Measurements from ENCODE around the gene SMG6.
"Not testable (repeated sequence)": the region's sequence is repeated elsewhere in the genome, so short reads cannot be mapped to it uniquely, and the experiment has no call there.

SMG6 gene

GRCh38 chr17:2319051-2319450 lies 15.5 kb upstream of the SMG6 start (continued):
- TF ChIP-seq AEBP2 (tag by site-specific recombination; IDR thresholded peaks at IDR 0.05; ENCODE audit: borderline replicate concordance), result no peak
- no peak for TF ChIP-seq ZNF175 (tag by site-specific recombination; IDR thresholded peaks at IDR 0.05)

GRCh38 chr17:2317796-2318195 lies 14.2 kb upstream of the SMG6 start:
- H3K9me3 ChIP-seq (ENCODE audit: control insufficient read depth, insufficient read depth, low read depth, low read length), result no peaks in the 10 kb centered on the region
- H3K4me1 ChIP-seq (ENCODE audit: control insufficient read depth, insufficient read depth, low read length), result 0 out of 2 replicates have a peak, but pooled peaks cover 3% of the 10 kb centered on the region
- peaks cover 36% of the 10 kb centered on the region in 2 experiments for H3K36me3 ChIP-seq (ENCODE audit: control insufficient read depth in 2 of 2, insufficient read depth in 1 of 2, low read length in 2 of 2)
- TF ChIP-seq PRDM1 (tag by site-specific recombination; IDR thresholded peaks at IDR 0.05), result peak; percentile 84
- no peak for TF ChIP-seq ZNF660 (tag by site-specific recombination; IDR thresholded peaks at IDR 0.05)
- TF ChIP-seq ZNF19 (tag by site-specific recombination; IDR thresholded peaks at IDR 0.05; ENCODE audit: low read depth), result no peak
- TF ChIP-seq IKZF3 (tag by site-specific recombination; IDR thresholded peaks at IDR 0.05), result no peak
- CTCF ChIA-PET, result interaction anchor here (0.6 to 1.5 kb wide), 4 partner anchors 18 to 946 kb away, joined by 3 to 5 read pairs (median 4); partner anchors contain the start of gene TSR1
- no peak overlapping the region for H3K27ac ChIP-seq (ENCODE audit: extremely low read depth, low read depth, low read length)
- no peak overlapping the region for H3K4me3 ChIP-seq (ENCODE audit: low read depth, low read length)
- POLR2A ChIA-PET, result interaction anchor here (1.3 kb wide), 1 partner anchor 18 kb away, joined by 5 read pairs; the partner anchor contains the start of gene TSR1

GRCh38 chr17:2316916-2317205 lies 13.3 kb upstream of the SMG6 start:
- H3K4me3 ChIP-seq (ENCODE audit: low read depth, low read length); H3K4me1 ChIP-seq (ENCODE audit: control insufficient read depth, insufficient read depth, low read length); H3K27ac ChIP-seq (ENCODE audit: extremely low read depth, low read depth, low read length); CTCF ChIA-PET; H3K9me3 ChIP-seq (ENCODE audit: control insufficient read depth, insufficient read depth, low read depth, low read length): not testable (repeated sequence)
- POLR2A ChIA-PET, result interaction anchor here (1.1 kb wide), 1 partner anchor 21 kb away, joined by 3 read pairs; no protein-coding TSS in a partner anchor
- TF ChIP-seq ZNF660 (tag by site-specific recombination; IDR thresholded peaks at IDR 0.05) (0 out of 2 replicates have a peak, but pooled peaks have one; percentile 22), ZFHX2 (tag by site-specific recombination; conservative IDR thresholded peaks at IDR 0.05) (peak; percentile 50), GLIS1 (tag by site-specific recombination; IDR thresholded peaks at IDR 0.05) (peak; percentile 16; the same call in 1 of the 2 replicates)
- peaks cover 27 to 28% of the 10 kb centered on the region in 2 experiments for H3K36me3 ChIP-seq (ENCODE audit: control insufficient read depth in 2 of 2, insufficient read depth in 1 of 2, low read length in 2 of 2)

- ChIA-PET POLR2A (interaction anchor here (1.6 kb wide), 1 partner anchor 24 kb away, joined by 6 read pairs; the partner anchor contains the start of gene TSR1), CTCF (interaction anchor here (0.6 kb wide), 1 partner anchor 112 kb away, joined by 3 read pairs; no protein-coding TSS in a partner anchor)
- Histone ChIP-seq H3K4me3 (ENCODE audit: low read depth, low read length) (no peak overlapping the region), H3K9me3 (ENCODE audit: control insufficient read depth, insufficient read depth, low read depth, low read length) (no peaks in the 10 kb centered on the region), H3K36me3 (ENCODE audit: control insufficient read depth in 2 of 2, insufficient read depth in 1 of 2, low read length in 2 of 2) (peaks cover 3 to 4% of the 10 kb centered on the region in 2 experiments), H3K27ac (ENCODE audit: extremely low read depth, low read depth, low read length) (no peak overlapping the region), H3K4me1 (ENCODE audit: control insufficient read depth, insufficient read depth, low read length) (peaks cover 9% of the 10 kb centered on the region; the same call in 1 of the 2 replicates)
- TF ChIP-seq ZNF660 (tag by site-specific recombination; IDR thresholded peaks at IDR 0.05) (no peak), ATF2 (tag by site-specific recombination; IDR thresholded peaks at IDR 0.05; ENCODE audit: low read depth) (0 out of 2 replicates have a peak, but pooled peaks have one; percentile 17), ZNF121 (tag by site-specific recombination; IDR thresholded peaks at IDR 0.05) (no peak)
Observed at GRCh38 chr17:2312736-2313135, 9.2 kb upstream of the SMG6 start.

- Histone ChIP-seq H3K27ac (ENCODE audit: extremely low read depth, low read depth, low read length) (no peak overlapping the region), H3K4me1 (ENCODE audit: control insufficient read depth, insufficient read depth, low read length) (peaks cover 6% of the 10 kb centered on the region; the same call in 1 of the 2 replicates), H3K36me3 (ENCODE audit: control insufficient read depth in 2 of 2, insufficient read depth in 1 of 2, low read length in 2 of 2) (peaks cover 2 to 3% of the 10 kb centered on the region in 2 experiments), H3K4me3 (ENCODE audit: low read depth, low read length) (no peak overlapping the region), H3K9me3 (ENCODE audit: control insufficient read depth, insufficient read depth, low read depth, low read length) (no peaks in the 10 kb centered on the region)
- CTCF ChIA-PET, result no interaction called here
- POLR2A ChIA-PET, result interaction anchor here (0.9 kb wide), 1 partner anchor 16 kb away, joined by 4 read pairs; no protein-coding TSS in a partner anchor
- no peak for TF ChIP-seq ZNF580 (tag by site-specific recombination; IDR thresholded peaks at IDR 0.05)
- TF ChIP-seq KLF7 (tag by site-specific recombination; IDR thresholded peaks at IDR 0.05; ENCODE audit: borderline replicate concordance), result no peak
- no peak for TF ChIP-seq BCL11B (tag by site-specific recombination; IDR thresholded peaks at IDR 0.05; ENCODE audit: low read depth)
- TF ChIP-seq ZEB2 (tag by site-specific recombination; IDR thresholded peaks at IDR 0.05), result 0 out of 2 replicates have a peak, but pooled peaks have one; percentile 38
- no peak for TF ChIP-seq ZNF19 (tag by site-specific recombination; IDR thresholded peaks at IDR 0.05; ENCODE audit: low read depth)
- no peak for TF ChIP-seq HIC1 (tag by site-specific recombination; IDR thresholded peaks at IDR 0.05)
- TF ChIP-seq PRDM1 (tag by site-specific recombination; IDR thresholded peaks at IDR 0.05), result peak; percentile 82
- no peak for TF ChIP-seq ZFP41 (tag by site-specific recombination; IDR thresholded peaks at IDR 0.05; ENCODE audit: borderline replicate concordance)
- TF ChIP-seq ZNF529 (tag by site-specific recombination; IDR thresholded peaks at IDR 0.05; ENCODE audit: insufficient replicate concordance), result no peak
- TF ChIP-seq ZNF239 (tag by site-specific recombination; IDR thresholded peaks at IDR 0.05), result no peak
Observed at GRCh38 chr17:2309338-2310154, 6.0 kb upstream of the SMG6 start.
